MCF 10A (cell line): ENCODE measurements around the gene GADD45B. TPM values are rescaled to one million over a fixed set of nuclear protein-coding genes. Genes with fewer than 3 reads are reported as not detected.

Experiments
- BruUV-seq: library from RNA; stranded (reverse); fragments of 400-500 nt; replicated peaks from 2 replicates; lab custom pipeline; 2021; lab: Mats Ljungman, UMichigan
- CTCF ChIA-PET: fragments of 300-600 bp; sonication (Branson Sonifier 250); formaldehyde crosslinking; extraction: SDS; loops from one replicate; lab custom pipeline; 2021; ENCODE audit warnings: antibody characterized with exemption, inconsistent platforms; lab: Yijun Ruan, JAX
- POLR2A ChIA-PET: fragments of 300-600, 350-650 bp; sonication (Branson Sonifier 250); formaldehyde crosslinking; extraction: SDS; loops from one replicate; lab custom pipeline; 2020; ENCODE audit warnings: antibody characterized with exemption, inconsistent platforms; lab: Yijun Ruan, JAX
- DNase-seq: peaks from one replicate; pipeline ENCODE4 v3.0.0-alpha.2; 2018; ENCODE audit not compliant: unreplicated experiment
- H3K27ac Mint-ChIP-seq: one replicate; pipeline ENCODE4 v1.8.0; 2022; ENCODE audit warnings: mild to moderate bottlenecking, low read depth, mixed read lengths; ENCODE audit not compliant: unreplicated experiment
- H3K27me3 Mint-ChIP-seq: one replicate; pipeline ENCODE4 v1.8.0; 2022; ENCODE audit warnings: mixed read lengths; ENCODE audit not compliant: insufficient read depth, unreplicated experiment
- H3K36me3 Mint-ChIP-seq: one replicate; pipeline ENCODE4 v1.8.0; 2022; ENCODE audit warnings: mild to moderate bottlenecking, moderate library complexity, mixed read lengths; ENCODE audit not compliant: insufficient read depth, unreplicated experiment
- H3K4me1 Mint-ChIP-seq: one replicate; pipeline ENCODE4 v1.8.0; 2022; ENCODE audit warnings: mixed read lengths; ENCODE audit not compliant: insufficient read depth, unreplicated experiment
- H3K4me3 Mint-ChIP-seq: one replicate; pipeline ENCODE4 v1.8.0; 2022; ENCODE audit warnings: mild to moderate bottlenecking, moderate library complexity, mixed read lengths; ENCODE audit not compliant: unreplicated experiment
- H3K9me3 Mint-ChIP-seq: one replicate; pipeline ENCODE4 v1.8.0; 2022; ENCODE audit warnings: mixed read lengths; ENCODE audit not compliant: unreplicated experiment
- CTCF ChIP-seq: fragments of 200-600 bp; IDR thresholded peaks from one replicate; pipeline ENCODE4 v1.8.0; 2022; ENCODE audit warnings: antibody characterized with exemption, mild to moderate bottlenecking; ENCODE audit not compliant: unreplicated experiment
- intact Hi-C: fragments of 100-400 bp; cut with micrococcal nuclease; formaldehyde crosslinking; loops from 2 replicates; pipeline ENCODE4 v1.14.1; 2022
- total RNA-seq: library from RNA; stranded (reverse); gene quantifications from 2 replicates; pipeline ENCODE4 v1.2.3, GENCODE V29; 2022

Gene GADD45B
- total RNA-seq, 1 experiment from 2014 or later = 53.8 TPM

- Mint-ChIP-seq H3K4me1 (peaks cover 9% of the 10 kb centered on the region), H3K27ac (peak overlapping the region; percentile 89), H3K36me3 (peaks cover 40% of the 10 kb centered on the region), H3K9me3 (no peaks in the 10 kb centered on the region), H3K4me3 (peak overlapping the region; percentile 98), H3K27me3 (no peaks in the 10 kb centered on the region)
- intact Hi-C loops = loop anchor here (1.0 to 5.0 kb wide), 2 partner anchors 66 to 150 kb away; no protein-coding TSS in a partner anchor
- ChIA-PET CTCF (interaction anchor here (0.6 to 4.1 kb wide), 11 partner anchors 13 to 301 kb away, joined by 3 to 62 read pairs (median 4); no protein-coding TSS in a partner anchor), POLR2A (interaction anchor here (0.7 to 8.0 kb wide), 20 partner anchors 15 to 446 kb away, joined by 3 to 190 read pairs (median 24); partner anchors contain the start of genes LMNB2, PLEKHJ1 and THOP1)
- peak; percentile 56 for DNase-seq
- no TSS peak for BruUV-seq
- TF ChIP-seq CTCF = no peak
These were observed 1.8 kb downstream of the GADD45B start for GRCh38 chr19:2477732-2478191.

GRCh38 chr19:2478278-2478755 is 2.4 kb downstream of the GADD45B start:
- Mint-ChIP-seq H3K9me3 (no peaks in the 10 kb centered on the region), H3K27me3 (no peaks in the 10 kb centered on the region), H3K36me3 (peaks cover 40% of the 10 kb centered on the region), H3K4me3 (peak overlapping the region; percentile 98), H3K4me1 (peaks cover 9% of the 10 kb centered on the region), H3K27ac (peak overlapping the region; percentile 89)
- TF ChIP-seq CTCF = no peak
- intact Hi-C loops = loop anchor here (1.0 to 5.0 kb wide), 2 partner anchors 65 to 149 kb away; no protein-coding TSS in a partner anchor
- ChIA-PET POLR2A (interaction anchor here (0.5 to 8.0 kb wide), 17 partner anchors 14 to 446 kb away, joined by 3 to 190 read pairs (median 34); partner anchors contain the start of gene THOP1), CTCF (interaction anchor here (0.8 to 4.1 kb wide), 7 partner anchors 65 to 301 kb away, joined by 3 to 62 read pairs (median 6); no protein-coding TSS in a partner anchor)
- DNase-seq = peak; percentile 94
- no TSS peak for BruUV-seq

GRCh38 chr19:2478756-2479555 is 3.0 kb downstream of the GADD45B start:
- ChIA-PET CTCF (interaction anchor here (1.0 to 4.1 kb wide), 4 partner anchors 64 to 140 kb away, joined by 4 to 62 read pairs (median 22); no protein-coding TSS in a partner anchor), POLR2A (interaction anchor here (0.5 to 8.0 kb wide), 9 partner anchors 14 to 150 kb away, joined by 3 to 190 read pairs (median 72); no protein-coding TSS in a partner anchor)
- peaks cover 13% of the 10 kb centered on the region for H3K4me1 Mint-ChIP-seq
- peak; percentile 88 for DNase-seq
- H3K36me3 Mint-ChIP-seq = peaks cover 40% of the 10 kb centered on the region
- intact Hi-C loops = loop anchor here (1.0 to 5.0 kb wide), 2 partner anchors 64 to 148 kb away; no protein-coding TSS in a partner anchor
- no peak for TF ChIP-seq CTCF
- no peaks in the 10 kb centered on the region for H3K27me3 Mint-ChIP-seq
- no TSS peak for BruUV-seq
- H3K4me3 Mint-ChIP-seq = peak overlapping the region; percentile 98
- H3K27ac Mint-ChIP-seq = peak overlapping the region; percentile 89
- H3K9me3 Mint-ChIP-seq = no peaks in the 10 kb centered on the region
